ENCODE measurements around the gene FAM43B.

DNA sequence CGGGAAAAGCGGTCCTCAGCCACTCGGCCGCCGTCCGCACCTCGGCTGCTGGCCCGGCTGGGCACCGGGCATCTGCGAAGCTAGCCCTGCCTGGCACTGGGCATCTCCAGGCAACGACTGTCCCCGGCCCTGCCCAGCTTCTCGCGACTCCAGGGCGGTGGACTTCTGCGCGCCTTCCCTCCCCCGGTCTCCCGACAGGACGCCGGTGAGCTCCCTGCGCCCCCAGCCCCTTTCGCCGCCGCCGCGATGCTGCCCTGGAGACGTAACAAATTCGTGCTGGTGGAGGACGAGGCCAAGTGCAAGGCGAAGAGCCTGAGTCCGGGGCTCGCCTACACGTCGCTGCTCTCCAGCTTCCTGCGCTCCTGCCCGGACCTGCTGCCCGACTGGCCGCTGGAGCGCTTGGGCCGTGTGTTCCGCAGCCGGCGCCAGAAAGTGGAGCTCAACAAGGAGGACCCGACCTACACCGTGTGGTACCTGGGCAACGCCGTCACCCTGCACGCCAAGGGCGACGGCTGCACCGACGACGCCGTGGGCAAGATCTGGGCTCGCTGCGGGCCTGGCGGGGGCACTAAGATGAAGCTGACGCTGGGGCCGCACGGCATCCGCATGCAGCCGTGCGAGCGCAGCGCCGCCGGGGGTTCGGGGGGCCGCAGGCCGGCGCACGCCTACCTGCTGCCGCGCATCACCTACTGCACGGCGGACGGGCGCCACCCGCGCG is 514 bp downstream of the FAM43B start:
- TF ChIP-seq, protein P1, sequence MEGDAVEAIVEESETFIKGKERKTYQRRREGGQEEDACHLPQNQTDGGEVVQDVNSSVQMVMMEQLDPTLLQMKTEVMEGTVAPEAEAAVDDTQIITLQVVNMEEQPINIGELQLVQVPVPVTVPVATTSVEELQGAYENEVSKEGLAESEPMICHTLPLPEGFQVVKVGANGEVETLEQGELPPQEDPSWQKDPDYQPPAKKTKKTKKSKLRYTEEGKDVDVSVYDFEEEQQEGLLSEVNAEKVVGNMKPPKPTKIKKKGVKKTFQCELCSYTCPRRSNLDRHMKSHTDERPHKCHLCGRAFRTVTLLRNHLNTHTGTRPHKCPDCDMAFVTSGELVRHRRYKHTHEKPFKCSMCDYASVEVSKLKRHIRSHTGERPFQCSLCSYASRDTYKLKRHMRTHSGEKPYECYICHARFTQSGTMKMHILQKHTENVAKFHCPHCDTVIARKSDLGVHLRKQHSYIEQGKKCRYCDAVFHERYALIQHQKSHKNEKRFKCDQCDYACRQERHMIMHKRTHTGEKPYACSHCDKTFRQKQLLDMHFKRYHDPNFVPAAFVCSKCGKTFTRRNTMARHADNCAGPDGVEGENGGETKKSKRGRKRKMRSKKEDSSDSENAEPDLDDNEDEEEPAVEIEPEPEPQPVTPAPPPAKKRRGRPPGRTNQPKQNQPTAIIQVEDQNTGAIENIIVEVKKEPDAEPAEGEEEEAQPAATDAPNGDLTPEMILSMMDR (IDR thresholded peaks at IDR 0.05), result no peak
- TF ChIP-seq POLR2A (IDR thresholded peaks at IDR 0.05), result no peak

Measured in esophagus squamous epithelium (tissue), 4 donors.